B cell (primary cell): ENCODE data around the gene RNF149. TPM values are rescaled to one million over a fixed set of nuclear protein-coding genes. Genes with fewer than 3 reads are reported as not detected.

Experiments used
- ATAC-seq: fragments of 200-7000 bp; cut with Tn5 transposase; one replicate; pipeline ENCODE4 v1.10.0; 2021; ENCODE audit warnings: low read depth, mild to moderate bottlenecking, moderate number of reproducible peaks, moderate library complexity
- CTCF ChIA-PET: fragments of 350-600 bp; sonication (Branson Sonifier 250); formaldehyde crosslinking; loops from one replicate; lab custom pipeline; 2021; ENCODE audit warnings: antibody characterized with exemption, inconsistent platforms; lab: Charles Lee
- POLR2A ChIA-PET: fragments of 350-600 bp; sonication (Branson Sonifier 250); formaldehyde crosslinking; loops from one replicate; lab custom pipeline; 2021; ENCODE audit warnings: antibody characterized with exemption; lab: Charles Lee
- DNase-seq: peaks from one replicate; pipeline ENCODE4 v3.0.0; 2013
- H2AFZ ChIP-seq: 2 replicates; pipeline ENCODE4 v1.6.1; 2012; ENCODE audit warnings: mild to moderate bottlenecking, low read depth, low read length; ENCODE audit not compliant: insufficient read depth, poor library complexity, severe bottlenecking
- H3K27ac ChIP-seq, 2 donors: 1 replicate in 1 of 2; 2 replicates in 1 of 2; pipeline ENCODE4 v1.5.1; 2012 to 2013; ENCODE audit warnings: low read length in 2 of 2, mild to moderate bottlenecking in 2 of 2, moderate library complexity in 1 of 2
- H3K27me3 ChIP-seq, 4 experiments: fragments of 200-600 bp in 1 of 4; sonication (generic) in 1 of 4; replicated peaks in 1 of 4; 1 replicate in 2 of 4; 2 replicates in 2 of 4; pipeline versions ENCODE4 v1.6.1 to v1.7.0; 2013 to 2016; ENCODE audit warnings: low read length in 3 of 4, mild to moderate bottlenecking in 2 of 4, mixed read lengths in 1 of 4, moderate library complexity in 1 of 4; ENCODE audit not compliant: insufficient read depth in 4 of 4, control insufficient read depth in 3 of 4; ENCODE audit errors: control extremely low read depth in 1 of 4
- H3K36me3 ChIP-seq, 2 experiments: replicated peaks in 1 of 2; 1 replicate in 1 of 2; 2 replicates in 1 of 2; pipeline versions ENCODE4 v1.6.1 to v1.7.1; 2013; ENCODE audit warnings: low read length in 1 of 2; ENCODE audit not compliant: insufficient read depth in 2 of 2, control insufficient read depth in 1 of 2; ENCODE audit errors: control extremely low read depth in 1 of 2, extremely low read depth in 1 of 2
- H3K4me1 ChIP-seq, 2 donors: fragments of 200-600 bp in 1 of 2; sonication (generic) in 1 of 2; 1 replicate in 1 of 2; 2 replicates in 1 of 2; pipeline versions ENCODE4 v1.5.1 to v1.6.1; 2013 to 2017; ENCODE audit warnings: low read length in 2 of 2; ENCODE audit not compliant: control insufficient read depth in 2 of 2, insufficient read depth in 2 of 2
- H3K4me2 ChIP-seq: replicated peaks from 2 replicates; pipeline ENCODE3; 2012; ENCODE audit warnings: mild to moderate bottlenecking, low read depth, low read length; ENCODE audit not compliant: poor library complexity, severe bottlenecking
- H3K4me3 ChIP-seq, 5 experiments: fragments of 200-600 bp in 1 of 5; sonication (generic) in 1 of 5; 1 replicate in 3 of 5; 2 replicates in 2 of 5; pipeline versions ENCODE4 v1.5.1 to v1.7.0; 2011 to 2016; ENCODE audit warnings: low read length in 4 of 5, mild to moderate bottlenecking in 4 of 5, low read depth in 2 of 5, control low read depth in 1 of 5, moderate library complexity in 1 of 5; ENCODE audit not compliant: insufficient read depth in 1 of 5; ENCODE audit errors: control extremely low read depth in 1 of 5, extremely low read depth in 1 of 5
- H3K79me2 ChIP-seq: fragments of 200-600 bp; sonication (generic); one replicate; pipeline ENCODE4 v1.6.0; 2016; ENCODE audit warnings: low read length; ENCODE audit not compliant: control insufficient read depth, insufficient read depth
- H3K9ac ChIP-seq: fragments of 200-600 bp; sonication (generic); 2 replicates; pipeline ENCODE4 v1.6.1; 2017; ENCODE audit warnings: mild to moderate bottlenecking, low read length, moderate library complexity
- H3K9me3 ChIP-seq, 3 donors: one replicate each; pipeline versions ENCODE4 v1.6.1 to v1.7.1; 2013; ENCODE audit warnings: low read length in 2 of 3; ENCODE audit not compliant: control insufficient read depth in 2 of 3, insufficient read depth in 1 of 3; ENCODE audit errors: control extremely low read depth in 1 of 3
- H4K20me1 ChIP-seq: 2 replicates; pipeline ENCODE4 v1.6.0; 2012; ENCODE audit warnings: mild to moderate bottlenecking, low read length; ENCODE audit not compliant: insufficient read depth, control insufficient read depth, poor library complexity, severe bottlenecking
- H3K27ac Mint-ChIP-seq: one replicate; pipeline ENCODE4 v1.8.0; 2021; ENCODE audit warnings: mixed read lengths
- H3K27me3 Mint-ChIP-seq: one replicate; pipeline ENCODE4 v1.8.0; 2021; ENCODE audit warnings: mixed read lengths
- H3K4me1 Mint-ChIP-seq: one replicate; pipeline ENCODE4 v1.8.0; 2021; ENCODE audit warnings: mixed read lengths
- H3K4me3 Mint-ChIP-seq: one replicate; pipeline ENCODE4 v1.8.0; 2021; ENCODE audit warnings: mixed read lengths
- H3K9me3 Mint-ChIP-seq: one replicate; pipeline ENCODE4 v1.8.0; 2022; ENCODE audit warnings: mixed read lengths; ENCODE audit not compliant: insufficient read depth
- CTCF ChIP-seq: fragments of 200-600 bp; IDR thresholded peaks from one replicate; pipeline ENCODE4 v1.8.0; 2022; ENCODE audit warnings: antibody characterized with exemption, mild to moderate bottlenecking
- EZH2 ChIP-seq: IDR thresholded peaks from 2 replicates; pipeline ENCODE4 v1.6.1; 2012; ENCODE audit warnings: borderline replicate concordance, low read depth, mild to moderate bottlenecking, moderate library complexity, low read length; ENCODE audit not compliant: insufficient read depth, poor library complexity, severe bottlenecking
- WGBS: methylation state at CpG from one replicate; pipeline ENCODE4 v1.1.5; 2013; ENCODE audit warnings: missing lambda C conversion rate; ENCODE audit not compliant: insufficient coverage; 5-methylcytosine and 5-hydroxymethylcytosine counted together
- intact Hi-C: fragments of 100-400 bp; cut with micrococcal nuclease; formaldehyde crosslinking; loops from one replicate; pipeline ENCODE4 v1.10.0; 2022
- polyA plus RNA-seq: library from polyadenylated mRNA; depleted of rRNA; stranded (reverse); fragments of >200 nt; gene quantifications from 2 replicates; pipeline ENCODE4 v1.2.3, GENCODE V29; 2012
- total RNA-seq, 2 donors: library from RNA; stranded (reverse); fragments of 120-200 nt in 1 of 2; gene quantifications; 1 replicate in 1 of 2; 2 replicates in 1 of 2; pipeline versions ENCODE4 v1.2.3 to v1.2.4, GENCODE V29; 2013 to 2022

RNF149 gene
- total and polyA plus RNA-seq, 2 donors (not counting 1 experiment from before 2014, with no cell fraction given): 28.2 to 71.6 TPM

GRCh38 chr2:101303688-101304087 is 4.8 kb downstream of the RNF149 start:
- Histone ChIP-seq H2AFZ (no peak overlapping the region), H4K20me1 (peaks cover 62% of the 10 kb centered on the region), H3K4me1 (peaks cover 32 to 42% of the 10 kb centered on the region in 2 donors), H3K27ac (no peak overlapping the region), H3K79me2 (peaks cover 94% of the 10 kb centered on the region), H3K9me3 (no peaks in the 10 kb centered on the region), H3K36me3 (peaks cover 0 to 6% of the 10 kb centered on the region in 2 experiments), H3K9ac (no peak overlapping the region), H3K4me3 (peak overlapping the region in 1 of 5 experiments; percentile 31), H3K4me2 (no peak overlapping the region), H3K27me3 (no peaks in the 10 kb centered on the region)
- ATAC-seq (no peak), DNase-seq (no peak)
- TF ChIP-seq EZH2 (no peak), CTCF (no peak)
- CTCF ChIA-PET: no interaction called here
- Mint-ChIP-seq H3K4me1 (peaks cover 59% of the 10 kb centered on the region), H3K9me3 (no peaks in the 10 kb centered on the region), H3K27me3 (no peaks in the 10 kb centered on the region), H3K27ac (no peak overlapping the region), H3K4me3 (no peak overlapping the region)
- intact Hi-C loops: no loop called here
- no CpG with 5 or more reads among the region's 1 CpG for WGBS
- POLR2A ChIA-PET: no interaction called here

- Histone ChIP-seq H3K4me1 (peaks cover 23 to 33% of the 10 kb centered on the region in 2 donors), H3K79me2 (peaks cover 94% of the 10 kb centered on the region), H3K9ac (no peak overlapping the region), H3K4me2 (no peak overlapping the region), H4K20me1 (peaks cover 72% of the 10 kb centered on the region), H3K9me3 (no peaks in the 10 kb centered on the region), H3K36me3 (peaks cover 0 to 6% of the 10 kb centered on the region in 2 experiments), H2AFZ (no peak overlapping the region), H3K27ac (no peak overlapping the region), H3K4me3 (no peak overlapping the region), H3K27me3 (no peaks in the 10 kb centered on the region)
- TF ChIP-seq EZH2 (no peak), CTCF (no peak)
- ATAC-seq: no peak
- intact Hi-C loops: no loop called here
- ChIA-PET CTCF (no interaction called here), POLR2A (no interaction called here)
- H3K4me3 Mint-ChIP-seq: no peak overlapping the region
- H3K27me3 Mint-ChIP-seq: no peaks in the 10 kb centered on the region
- H3K27ac Mint-ChIP-seq: no peak overlapping the region
- peaks cover 63% of the 10 kb centered on the region for H3K4me1 Mint-ChIP-seq
- WGBS: 100% methylated on average over 1 of the region's 4 CpGs
- no peak for DNase-seq
- H3K9me3 Mint-ChIP-seq: no peaks in the 10 kb centered on the region
Measured at GRCh38 chr2:101302016-101302415, 6.5 kb downstream of the RNF149 start.
